HCT116 (cell line): ENCODE measurements around the gene NF1. TPM values are rescaled to one million over a fixed set of nuclear protein-coding genes. Genes with fewer than 3 reads are reported as not detected.

ENCODE experiments used
- ATAC-seq: fragments of 200-7000 bp; cut with Tn5 transposase; 2 replicates; pipeline ENCODE4 v1.9.1; 2020; ENCODE audit warnings: mild to moderate bottlenecking, moderate library complexity
- BruUV-seq: library from RNA; stranded (reverse); fragments of 400-500 nt; replicated peaks from 2 replicates; lab custom pipeline; 2021; lab: Mats Ljungman, UMichigan
- CTCF ChIA-PET: fragments of 300-600 bp; sonication (Branson Sonifier 250); formaldehyde crosslinking; loops from one replicate; lab custom pipeline; 2021; ENCODE audit warnings: antibody characterized with exemption; lab: Charles Lee
- POLR2A ChIA-PET: fragments of 300-600, 350-600 bp; sonication (Branson Sonifier 250); formaldehyde crosslinking; loops from one replicate; lab custom pipeline; 2021; ENCODE audit warnings: antibody characterized with exemption; lab: Charles Lee
- RAD21 ChIA-PET, 2 experiments: fragments of 300-600 bp; sonication (Branson Sonifier 250); formaldehyde crosslinking; loops; one replicate each; lab custom pipeline; 2023; ENCODE audit warnings: low total read pairs in 2 of 2; ENCODE audit not compliant: uncharacterized antibody in 2 of 2, unreplicated experiment in 2 of 2, low non-redundant PET in 1 of 2; lab: Charles Lee
- DNase-seq: peaks from one replicate; pipeline ENCODE4 v3.0.0-alpha.2; 2010; ENCODE audit warnings: low read depth, low spot score
- H2AFZ ChIP-seq: fragments of 200-600 bp; shearing (Covaris generic), sonication (generic); 2 replicates; pipeline ENCODE4 v1.6.1; 2017; ENCODE audit warnings: low read depth, mixed run types, mixed read lengths, antibody characterized with exemption, low read length; ENCODE audit not compliant: poor library complexity, severe bottlenecking
- H3K27ac ChIP-seq: 2 replicates; pipeline ENCODE4 v1.5.1; 2012; ENCODE audit warnings: low read depth, low read length
- H3K27me3 ChIP-seq: fragments of 200-600 bp; sonication (generic); 2 replicates; pipeline ENCODE4 v1.6.1; 2016; ENCODE audit warnings: mixed run types, low read length, mixed read lengths; ENCODE audit not compliant: insufficient read depth
- H3K36me3 ChIP-seq, 2 experiments: fragments of 200-500 bp in 1 of 2; fragments of 200-600 bp in 1 of 2; sonication (Bioruptor generic) in 1 of 2; sonication (generic) in 1 of 2; 2 replicates each; pipeline versions ENCODE4 v1.5.1 to v1.6.1; 2014 to 2016; ENCODE audit warnings: low read length in 2 of 2, inconsistent platforms in 1 of 2, mixed read lengths in 1 of 2, mixed run types in 1 of 2; ENCODE audit not compliant: insufficient read depth in 2 of 2, control insufficient read depth in 1 of 2
- H3K4me1 ChIP-seq, 2 experiments: fragments of 200-600 bp in 1 of 2; sonication (generic) in 1 of 2; 2 replicates each; pipeline versions ENCODE4 v1.5.1 to v1.6.1; 2012 to 2017; ENCODE audit warnings: low read length in 2 of 2, inconsistent platforms in 1 of 2, mild to moderate bottlenecking in 1 of 2, mixed read lengths in 1 of 2, mixed run types in 1 of 2, moderate library complexity in 1 of 2; ENCODE audit not compliant: insufficient read depth in 2 of 2, control insufficient read depth in 1 of 2
- H3K4me2 ChIP-seq: fragments of 200-600 bp; sonication (generic); 2 replicates; pipeline ENCODE4 v1.6.1; 2017; ENCODE audit warnings: mixed run types, low read length, mixed read lengths
- H3K4me3 ChIP-seq, 2 experiments: fragments of 200-600 bp in 1 of 2; sonication (generic) in 1 of 2; replicated peaks in 1 of 2; 2 replicates each; pipeline ENCODE4 v1.5.1; 2011 to 2016; ENCODE audit warnings: low read length in 2 of 2, control low read depth in 1 of 2, low read depth in 1 of 2, mild to moderate bottlenecking in 1 of 2, mixed read lengths in 1 of 2, mixed run types in 1 of 2
- H3K79me2 ChIP-seq: fragments of 200-600 bp; sonication (generic); 2 replicates; pipeline ENCODE4 v1.6.1; 2017; ENCODE audit warnings: mild to moderate bottlenecking, mixed run types, low read length, moderate library complexity, mixed read lengths; ENCODE audit not compliant: insufficient read depth
- H3K9ac ChIP-seq: fragments of 200-600 bp; sonication (generic); 2 replicates; pipeline ENCODE4 v1.6.1; 2016; ENCODE audit warnings: low read length, mixed read lengths
- H3K9me2 ChIP-seq: fragments of 200-600 bp; sonication (generic), shearing (Covaris generic); 2 replicates; pipeline ENCODE4 v1.6.1; 2017; ENCODE audit warnings: mixed run types, mild to moderate bottlenecking, moderate library complexity; ENCODE audit not compliant: insufficient read depth
- H3K9me3 ChIP-seq, 2 experiments: fragments of 200-500 bp in 1 of 2; fragments of 200-600 bp in 1 of 2; sonication (Bioruptor generic) in 1 of 2; sonication (generic) in 1 of 2; 2 replicates each; pipeline ENCODE4 v1.6.1; 2014 to 2017; ENCODE audit warnings: low read length in 2 of 2, mixed read lengths in 2 of 2, inconsistent platforms in 1 of 2, low read depth in 1 of 2, mild to moderate bottlenecking in 1 of 2, mixed run types in 1 of 2, moderate library complexity in 1 of 2; ENCODE audit not compliant: control insufficient read depth in 1 of 2, insufficient read depth in 1 of 2
- H4K20me1 ChIP-seq: fragments of 200-600 bp; sonication (generic), shearing (Covaris generic); 2 replicates; pipeline ENCODE4 v1.6.1; 2017; ENCODE audit warnings: mixed run types, mild to moderate bottlenecking, moderate library complexity; ENCODE audit not compliant: insufficient read depth
- CBX3 ChIP-seq: IDR thresholded peaks from 2 replicates; pipeline ENCODE4 v1.6.1; 2012; ENCODE audit warnings: low read depth
- CEBPB ChIP-seq: IDR thresholded peaks from 2 replicates; pipeline ENCODE4 v1.6.1; 2012; ENCODE audit warnings: low read depth
- EZH2 ChIP-seq: fragments of 200-600 bp; sonication (generic); IDR thresholded peaks from 2 replicates; pipeline ENCODE4 v1.6.1; 2017; ENCODE audit warnings: antibody characterized with exemption, mixed run types
- EZH2phosphoT487 ChIP-seq: fragments of 200-600 bp; IDR thresholded peaks from 2 replicates; pipeline ENCODE4 v1.6.1; 2018; ENCODE audit warnings: antibody characterized with exemption, borderline replicate concordance
- FOSL1 ChIP-seq: IDR thresholded peaks from 2 replicates; pipeline ENCODE4 v1.6.1; 2012; ENCODE audit warnings: low read depth
- JUND ChIP-seq: IDR thresholded peaks from 2 replicates; pipeline ENCODE4 v1.6.1; 2012
- MAX ChIP-seq: IDR thresholded peaks from 2 replicates; pipeline ENCODE4 v1.6.1; 2012
- POLR2A ChIP-seq: IDR thresholded peaks from 2 replicates; pipeline ENCODE4 v1.7.0; 2011; ENCODE audit warnings: borderline replicate concordance; ENCODE audit not compliant: insufficient read depth, insufficient read length; ENCODE audit errors: extremely low read depth
- SP1 ChIP-seq: IDR thresholded peaks from 2 replicates; pipeline ENCODE4 v1.6.1; 2012; ENCODE audit warnings: low read depth
- SRF ChIP-seq: IDR thresholded peaks from 2 replicates; pipeline ENCODE4 v1.6.1; 2012; ENCODE audit warnings: low read depth
- YY1 ChIP-seq: IDR thresholded peaks from 2 replicates; pipeline ENCODE4 v1.6.1; 2011; ENCODE audit warnings: low read length, low read depth, moderate library complexity, mild to moderate bottlenecking; ENCODE audit not compliant: insufficient replicate concordance; ENCODE audit errors: extremely low read depth
- ZFX ChIP-seq: fragments of 450-650 bp; IDR thresholded peaks from 2 replicates; pipeline ENCODE4 v1.6.1; 2017
- ZNF274 ChIP-seq: fragments of 200-500 bp; sonication (Bioruptor generic); IDR thresholded peaks from 2 replicates; pipeline ENCODE4 v1.6.1; 2014; ENCODE audit warnings: mild to moderate bottlenecking, low read depth, low read length, inconsistent platforms
- intact Hi-C: fragments of 100-400 bp; cut with micrococcal nuclease; formaldehyde crosslinking; loops from 2 replicates; pipeline ENCODE4 v1.10.0; 2022
- total RNA-seq: library from RNA; stranded (reverse); gene quantifications from one replicate; pipeline ENCODE4 v1.2.1, GENCODE V29; 2021; ENCODE audit not compliant: unreplicated experiment
- TF ChIP-seq, protein P1 (sequence below), 3 experiments: fragments of 200-600 bp in 1 of 3; sonication (generic) in 1 of 3; IDR thresholded peaks in 2 of 3; conservative IDR thresholded peaks in 1 of 3; 2 replicates each; pipeline ENCODE4 v1.5.1; 2012 to 2017; ENCODE audit warnings: low read depth in 2 of 3, low read length in 2 of 3, antibody characterized with exemption in 1 of 3, borderline replicate concordance in 1 of 3, control low read depth in 1 of 3, mild to moderate bottlenecking in 1 of 3, mixed read lengths in 1 of 3, mixed run types in 1 of 3, moderate library complexity in 1 of 3; ENCODE audit not compliant: insufficient read depth in 1 of 3
- TF ChIP-seq, protein P2 (sequence below): IDR thresholded peaks from 2 replicates; pipeline ENCODE4 v1.6.1; 2012
- TF ChIP-seq, protein P3 (sequence below): IDR thresholded peaks from 2 replicates; pipeline ENCODE4 v1.6.1; 2011; ENCODE audit warnings: mild to moderate bottlenecking, low read length, moderate library complexity; ENCODE audit not compliant: insufficient replicate concordance; ENCODE audit errors: extremely low read depth

NF1 gene
- total RNA-seq, 1 experiment from 2014 or later, result 20.8 TPM

DNA sequence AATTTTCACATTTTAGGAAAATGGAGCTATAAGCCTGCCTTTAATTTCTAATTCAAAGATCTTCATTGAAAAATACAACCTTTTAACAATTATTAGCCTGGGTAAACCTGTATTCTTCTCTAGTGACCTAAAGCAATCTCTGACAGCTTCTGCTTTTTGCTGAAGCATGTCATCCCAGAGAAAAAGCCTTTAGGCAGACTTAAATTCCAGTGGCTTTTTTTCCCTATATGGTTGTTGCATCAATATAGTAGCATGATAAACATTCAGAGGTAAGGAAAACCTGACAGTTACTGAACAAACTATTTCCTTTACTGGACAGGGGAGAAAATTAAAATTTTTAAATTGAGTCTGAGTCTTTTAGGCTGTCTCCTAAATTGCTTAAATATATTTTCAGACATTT, 234.4 kb downstream of the NF1 start:
- POLR2A ChIA-PET, result no interaction called here

More for the DNA sequence above, 234.4 kb downstream of the NF1 start:
- DNase-seq (no peak), ATAC-seq (no peak)
- H3K4me1 ChIP-seq, result no peaks in the 10 kb centered on the region
- no peaks in the 10 kb centered on the region; the same call in 1 of the 2 replicates for H4K20me1 ChIP-seq
- no TSS peak for BruUV-seq
- TF ChIP-seq SP1 (no peak), ZNF274 (no peak), ZFX (no peak), CEBPB (no peak), FOSL1 (no peak), EZH2phosphoT487 (no peak), CBX3 (no peak), POLR2A (no peak), YY1 (no peak), EZH2 (no peak), MAX (no peak), JUND (no peak), SRF (no peak)
- TF ChIP-seq, protein P1, sequence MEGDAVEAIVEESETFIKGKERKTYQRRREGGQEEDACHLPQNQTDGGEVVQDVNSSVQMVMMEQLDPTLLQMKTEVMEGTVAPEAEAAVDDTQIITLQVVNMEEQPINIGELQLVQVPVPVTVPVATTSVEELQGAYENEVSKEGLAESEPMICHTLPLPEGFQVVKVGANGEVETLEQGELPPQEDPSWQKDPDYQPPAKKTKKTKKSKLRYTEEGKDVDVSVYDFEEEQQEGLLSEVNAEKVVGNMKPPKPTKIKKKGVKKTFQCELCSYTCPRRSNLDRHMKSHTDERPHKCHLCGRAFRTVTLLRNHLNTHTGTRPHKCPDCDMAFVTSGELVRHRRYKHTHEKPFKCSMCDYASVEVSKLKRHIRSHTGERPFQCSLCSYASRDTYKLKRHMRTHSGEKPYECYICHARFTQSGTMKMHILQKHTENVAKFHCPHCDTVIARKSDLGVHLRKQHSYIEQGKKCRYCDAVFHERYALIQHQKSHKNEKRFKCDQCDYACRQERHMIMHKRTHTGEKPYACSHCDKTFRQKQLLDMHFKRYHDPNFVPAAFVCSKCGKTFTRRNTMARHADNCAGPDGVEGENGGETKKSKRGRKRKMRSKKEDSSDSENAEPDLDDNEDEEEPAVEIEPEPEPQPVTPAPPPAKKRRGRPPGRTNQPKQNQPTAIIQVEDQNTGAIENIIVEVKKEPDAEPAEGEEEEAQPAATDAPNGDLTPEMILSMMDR (IDR thresholded peaks at IDR 0.05 in 2 of 3, conservative IDR thresholded peaks at IDR 0.05 in 1 of 3; ENCODE audit: borderline replicate concordance in 1 of 3, insufficient read depth in 1 of 3, low read depth in 2 of 3, low read length in 2 of 3), result no peak
- TF ChIP-seq, protein P2, sequence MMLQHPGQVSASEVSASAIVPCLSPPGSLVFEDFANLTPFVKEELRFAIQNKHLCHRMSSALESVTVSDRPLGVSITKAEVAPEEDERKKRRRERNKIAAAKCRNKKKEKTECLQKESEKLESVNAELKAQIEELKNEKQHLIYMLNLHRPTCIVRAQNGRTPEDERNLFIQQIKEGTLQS, result no peak
- TF ChIP-seq, protein P3, sequence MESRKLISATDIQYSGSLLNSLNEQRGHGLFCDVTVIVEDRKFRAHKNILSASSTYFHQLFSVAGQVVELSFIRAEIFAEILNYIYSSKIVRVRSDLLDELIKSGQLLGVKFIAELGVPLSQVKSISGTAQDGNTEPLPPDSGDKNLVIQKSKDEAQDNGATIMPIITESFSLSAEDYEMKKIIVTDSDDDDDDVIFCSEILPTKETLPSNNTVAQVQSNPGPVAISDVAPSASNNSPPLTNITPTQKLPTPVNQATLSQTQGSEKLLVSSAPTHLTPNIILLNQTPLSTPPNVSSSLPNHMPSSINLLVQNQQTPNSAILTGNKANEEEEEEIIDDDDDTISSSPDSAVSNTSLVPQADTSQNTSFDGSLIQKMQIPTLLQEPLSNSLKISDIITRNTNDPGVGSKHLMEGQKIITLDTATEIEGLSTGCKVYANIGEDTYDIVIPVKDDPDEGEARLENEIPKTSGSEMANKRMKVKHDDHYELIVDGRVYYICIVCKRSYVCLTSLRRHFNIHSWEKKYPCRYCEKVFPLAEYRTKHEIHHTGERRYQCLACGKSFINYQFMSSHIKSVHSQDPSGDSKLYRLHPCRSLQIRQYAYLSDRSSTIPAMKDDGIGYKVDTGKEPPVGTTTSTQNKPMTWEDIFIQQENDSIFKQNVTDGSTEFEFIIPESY, result no peak
- peaks cover 0 to 4% of the 10 kb centered on the region in 2 experiments; a peak in 1 of 4 replicates for H3K36me3 ChIP-seq
- H3K27me3 ChIP-seq, result no peaks in the 10 kb centered on the region
- no peak overlapping the region for H3K9ac ChIP-seq
- no peak overlapping the region for H3K4me3 ChIP-seq
- no peak overlapping the region for H3K4me2 ChIP-seq
- intact Hi-C loops, result no loop called here
- ChIA-PET CTCF (interaction anchor here (0.6 kb wide), 1 partner anchor 9 kb away, joined by 3 read pairs; no protein-coding TSS in a partner anchor), RAD21 (no interaction called here)
- H2AFZ ChIP-seq, result no peak overlapping the region
- no peaks in the 10 kb centered on the region for H3K9me3 ChIP-seq
- no peaks in the 10 kb centered on the region for H3K79me2 ChIP-seq
- H3K27ac ChIP-seq, result no peak overlapping the region
- H3K9me2 ChIP-seq, result no peaks in the 10 kb centered on the region
